H9 (cell line): ENCODE results near the gene CUBN. TPM values are rescaled to one million over a fixed set of nuclear protein-coding genes. Genes with fewer than 3 reads are reported as not detected.

ENCODE experiments used
- DNase-seq: peaks from one replicate; pipeline ENCODE4 v3.0.0-alpha.2; 2017
- H2AFZ ChIP-seq: one replicate; pipeline ENCODE4 v1.6.1; 2013; ENCODE audit warnings: mild to moderate bottlenecking, low read length, control low read depth, moderate library complexity
- H2AK5ac ChIP-seq: 2 replicates; pipeline ENCODE4 v1.6.1; 2013; ENCODE audit warnings: low read length, control low read depth, mixed read lengths; ENCODE audit not compliant: insufficient read length
- H2BK120ac ChIP-seq: one replicate; pipeline ENCODE4 v1.6.1; 2013; ENCODE audit warnings: low read depth, mild to moderate bottlenecking, low read length, control low read depth, inconsistent platforms; ENCODE audit not compliant: poor library complexity, severe bottlenecking
- H2BK12ac ChIP-seq: 2 replicates; pipeline ENCODE4 v1.6.1; 2013; ENCODE audit warnings: low read length, control low read depth, mixed read lengths, low read depth; ENCODE audit not compliant: insufficient read length
- H2BK15ac ChIP-seq: 2 replicates; pipeline ENCODE4 v1.6.1; 2013; ENCODE audit warnings: low read depth, low read length, control low read depth
- H2BK20ac ChIP-seq: one replicate; pipeline ENCODE4 v1.6.1; 2013; ENCODE audit warnings: low read depth, mild to moderate bottlenecking, low read length, control low read depth, inconsistent platforms; ENCODE audit not compliant: poor library complexity, severe bottlenecking
- H2BK5ac ChIP-seq: 2 replicates; pipeline ENCODE4 v1.6.1; 2013; ENCODE audit warnings: low read length, control low read depth, mixed read lengths; ENCODE audit not compliant: insufficient read length
- H3K14ac ChIP-seq: 2 replicates; pipeline ENCODE4 v1.6.1; 2013; ENCODE audit warnings: low read length, control low read depth; ENCODE audit not compliant: insufficient read depth
- H3K18ac ChIP-seq: 2 replicates; pipeline ENCODE4 v1.6.1; 2013; ENCODE audit warnings: low read depth, mild to moderate bottlenecking, mixed read lengths, low read length, control low read depth; ENCODE audit not compliant: insufficient read length
- H3K23ac ChIP-seq: 2 replicates; pipeline ENCODE4 v1.6.1; 2013; ENCODE audit warnings: low read length, control low read depth, mixed read lengths, low read depth; ENCODE audit not compliant: insufficient read length
- H3K23me2 ChIP-seq: 2 replicates; pipeline ENCODE4 v1.6.1; 2013; ENCODE audit warnings: low read depth, mild to moderate bottlenecking, mixed read lengths, low read length, control low read depth; ENCODE audit not compliant: insufficient read length, poor library complexity, severe bottlenecking
- H3K27ac ChIP-seq: 2 replicates; pipeline ENCODE4 v1.5.1; 2013; ENCODE audit warnings: low read length, control low read depth, mixed read lengths, low read depth; ENCODE audit not compliant: insufficient read length
- H3K27me3 ChIP-seq: 2 replicates; pipeline ENCODE4 v1.6.1; 2013; ENCODE audit warnings: low read length, control low read depth, inconsistent platforms; ENCODE audit not compliant: insufficient read depth
- H3K4ac ChIP-seq: 2 replicates; pipeline ENCODE4 v1.6.1; 2013; ENCODE audit warnings: low read depth, mild to moderate bottlenecking, control low read depth, inconsistent platforms, low read length, moderate library complexity
- H3K4me1 ChIP-seq: 2 replicates; pipeline ENCODE4 v1.6.1; 2013; ENCODE audit warnings: low read length, control low read depth, inconsistent platforms; ENCODE audit not compliant: insufficient read depth
- H3K4me2 ChIP-seq: 2 replicates; pipeline ENCODE4 v1.6.1; 2013; ENCODE audit warnings: low read length, control low read depth, mixed read lengths; ENCODE audit not compliant: insufficient read length, insufficient read depth
- H3K56ac ChIP-seq: 2 replicates; pipeline ENCODE4 v1.6.1; 2013; ENCODE audit warnings: low read depth, mild to moderate bottlenecking, mixed read lengths, low read length, control low read depth; ENCODE audit not compliant: insufficient read length
- H3K79me1 ChIP-seq: 2 replicates; pipeline ENCODE4 v1.6.1; 2013; ENCODE audit warnings: low read depth, mild to moderate bottlenecking, moderate library complexity, low read length, control low read depth, inconsistent platforms; ENCODE audit not compliant: insufficient read depth, poor library complexity, severe bottlenecking
- H3K79me2 ChIP-seq: 2 replicates; pipeline ENCODE4 v1.6.1; 2013; ENCODE audit warnings: low read length, control low read depth, inconsistent platforms; ENCODE audit not compliant: insufficient read depth
- H3K9ac ChIP-seq: 2 replicates; pipeline ENCODE4 v1.6.1; 2013; ENCODE audit warnings: low read length, control low read depth, mixed read lengths; ENCODE audit not compliant: insufficient read length; ENCODE audit errors: extremely low read depth
- H3K9me3 ChIP-seq: one replicate; pipeline ENCODE4 v1.6.1; 2013; ENCODE audit warnings: low read depth, low read length, inconsistent platforms; ENCODE audit not compliant: control insufficient read depth
- H3T11ph ChIP-seq: one replicate; pipeline ENCODE4 v1.6.1; 2013; ENCODE audit warnings: mild to moderate bottlenecking, low read length, control low read depth, inconsistent platforms
- H4K20me1 ChIP-seq: one replicate; pipeline ENCODE4 v1.6.1; 2013; ENCODE audit not compliant: control insufficient read depth, insufficient read length, insufficient read depth
- H4K5ac ChIP-seq: 2 replicates; pipeline ENCODE4 v1.6.1; 2013; ENCODE audit warnings: low read depth, mild to moderate bottlenecking, mixed read lengths, low read length, control low read depth; ENCODE audit not compliant: insufficient read length
- H4K8ac ChIP-seq: replicated peaks from 2 replicates; pipeline ENCODE4 v1.6.1; 2013; ENCODE audit warnings: low read length, control low read depth, mixed read lengths, low read depth; ENCODE audit not compliant: insufficient read length
- H4K91ac ChIP-seq: 2 replicates; pipeline ENCODE4 v1.6.1; 2013; ENCODE audit warnings: low read depth, mild to moderate bottlenecking, moderate library complexity, mixed read lengths, low read length, control low read depth; ENCODE audit not compliant: insufficient read length
- H3K27ac Mint-ChIP-seq, 3 experiments: 2 replicates in 2 of 3; 3 replicates in 1 of 3; pipeline ENCODE4 v1.8.0; 2020 to 2021; ENCODE audit warnings: mixed read lengths in 3 of 3, mild to moderate bottlenecking in 1 of 3, moderate library complexity in 1 of 3
- H3K27me3 Mint-ChIP-seq: 2 replicates; pipeline ENCODE4 v1.8.0; 2021; ENCODE audit warnings: low read depth, mild to moderate bottlenecking, moderate library complexity, mixed read lengths
- H3K36me3 Mint-ChIP-seq, 3 experiments: 2 replicates in 2 of 3; 3 replicates in 1 of 3; pipeline ENCODE4 v1.8.0; 2020 to 2021; ENCODE audit warnings: low read depth in 3 of 3, mixed read lengths in 3 of 3; ENCODE audit not compliant: insufficient read depth in 1 of 3
- H3K4me1 Mint-ChIP-seq, 2 experiments: 2 replicates each; pipeline ENCODE4 v1.8.0; 2020; ENCODE audit warnings: mixed read lengths in 2 of 2
- H3K4me3 Mint-ChIP-seq, 2 experiments: 2 replicates in 1 of 2; 3 replicates in 1 of 2; pipeline ENCODE4 v1.8.0; 2020 to 2021; ENCODE audit warnings: mild to moderate bottlenecking in 2 of 2, mixed read lengths in 2 of 2, moderate library complexity in 1 of 2
- H3K9me3 Mint-ChIP-seq, 2 experiments: 2 replicates in 1 of 2; 3 replicates in 1 of 2; pipeline ENCODE4 v1.8.0; 2020; ENCODE audit warnings: mild to moderate bottlenecking in 2 of 2, mixed read lengths in 2 of 2, moderate library complexity in 1 of 2
- CTCF ChIP-seq: fragments of 200-600 bp; sonication (generic); conservative IDR thresholded peaks from 3 replicates; pipeline ENCODE4 v1.8.0; 2021; ENCODE audit warnings: antibody characterized with exemption, mild to moderate bottlenecking
- whole genome bisulfite sequencing: extraction: QIAGEN DNeasy Blood & Tissue Kit; methylation state at CpG from one replicate; pipeline ENCODE4 v1.1.7; 2013; ENCODE audit warnings: missing lambda C conversion rate, low lambda C conversion rate, mixed read lengths; ENCODE audit not compliant: insufficient read length; ENCODE audit errors: extremely low coverage; 5-methylcytosine and 5-hydroxymethylcytosine counted together
- total RNA-seq: library from RNA; stranded (reverse); gene quantifications from 2 replicates; pipeline ENCODE4 v1.2.1, GENCODE V29; 2021

The CUBN gene
- total RNA-seq, 1 experiment from 2014 or later, result 0.26 TPM

- Histone ChIP-seq H4K8ac (no peak overlapping the region), H3K9me3 (no peaks in the 10 kb centered on the region), H2BK120ac (no peak overlapping the region), H3K23ac (no peak overlapping the region), H3K9ac (no peak overlapping the region), H3K4me1 (no peaks in the 10 kb centered on the region; the same call in 1 of the 2 replicates), H3K4me2 (no peak overlapping the region), H3K14ac (no peak overlapping the region), H2BK15ac (no peak overlapping the region), H3K27ac (no peak overlapping the region), H3K56ac (no peak overlapping the region), H3K4ac (no peak overlapping the region), H3K79me1 (no peaks in the 10 kb centered on the region), H2BK5ac (no peak overlapping the region), H3K27me3 (no peaks in the 10 kb centered on the region), H4K5ac (no peak overlapping the region), H2AK5ac (no peak overlapping the region), H4K91ac (no peak overlapping the region), H2AFZ (no peak overlapping the region), H3K18ac (no peak overlapping the region), H3K79me2 (no peaks in the 10 kb centered on the region), H3T11ph (no peak overlapping the region), H2BK20ac (no peak overlapping the region), H3K23me2 (no peaks in the 10 kb centered on the region), H4K20me1 (no peaks in the 10 kb centered on the region), H2BK12ac (no peak overlapping the region)
- no peak for DNase-seq
- H3K4me3 Mint-ChIP-seq, result no peak overlapping the region
- TF ChIP-seq CTCF, result no peak
- no peaks in the 10 kb centered on the region for H3K36me3 Mint-ChIP-seq
- H3K27ac Mint-ChIP-seq, result no peak overlapping the region
- no peaks in the 10 kb centered on the region for H3K27me3 Mint-ChIP-seq
- peaks cover 14 to 16% of the 10 kb centered on the region in 2 experiments for H3K4me1 Mint-ChIP-seq
- H3K9me3 Mint-ChIP-seq, result no peaks in the 10 kb centered on the region
- no CpG with 5 or more reads among the region's 3 CpGs for WGBS
Observed at GRCh38 chr10:17120694-17121093, 8.9 kb downstream of the CUBN start.
